DOHH2 (cell line): ENCODE data around the gene UNC5B.

ENCODE experiments used
- H3F3A ChIP-seq: fragments of 200-600 bp; sonication (generic), shearing (Covaris generic); 2 replicates; pipeline ENCODE4 v1.6.0; 2016; ENCODE audit warnings: antibody characterized with exemption, mild to moderate bottlenecking; ENCODE audit not compliant: control insufficient read depth, insufficient read depth
- H3K27ac ChIP-seq: fragments of 200-600 bp; sonication (generic); 2 replicates; pipeline ENCODE4 v1.5.1; 2014; ENCODE audit warnings: low read depth, mild to moderate bottlenecking, low read length, moderate library complexity
- H3K27me3 ChIP-seq: fragments of 200-600 bp; sonication (generic); 2 replicates; pipeline ENCODE4 v1.6.1; 2014; ENCODE audit warnings: mild to moderate bottlenecking, low read length, mixed read lengths; ENCODE audit not compliant: control insufficient read depth
- H3K36me3 ChIP-seq: fragments of 200-600 bp; sonication (generic); 2 replicates; pipeline ENCODE4 v1.6.1; 2014; ENCODE audit warnings: mild to moderate bottlenecking, low read length, moderate library complexity, mixed read lengths; ENCODE audit not compliant: control insufficient read depth
- H3K4me1 ChIP-seq: fragments of 200-600 bp; sonication (generic); 2 replicates; pipeline ENCODE4 v1.6.1; 2014; ENCODE audit warnings: mild to moderate bottlenecking, low read length, mixed read lengths; ENCODE audit not compliant: control insufficient read depth
- H3K4me2 ChIP-seq: fragments of 200-600 bp; sonication (generic); 2 replicates; pipeline ENCODE4 v1.6.0; 2014; ENCODE audit warnings: mild to moderate bottlenecking, low read length, moderate library complexity
- H3K4me3 ChIP-seq: fragments of 200-600 bp; sonication (generic); 2 replicates; pipeline ENCODE4 v1.5.1; 2014; ENCODE audit warnings: mild to moderate bottlenecking, low read length, mixed read lengths
- H3K79me2 ChIP-seq: fragments of 200-600 bp; sonication (generic); 2 replicates; pipeline ENCODE4 v1.6.1; 2014; ENCODE audit warnings: mild to moderate bottlenecking, low read length, mixed read lengths; ENCODE audit not compliant: control insufficient read depth
- H3K9me2 ChIP-seq: fragments of 200-600 bp; sonication (generic); replicated peaks from 2 replicates; pipeline ENCODE4 v1.6.1; 2014; ENCODE audit warnings: mild to moderate bottlenecking, low read length, mixed read lengths; ENCODE audit not compliant: control insufficient read depth
- H3K9me3 ChIP-seq: fragments of 200-600 bp; sonication (generic); 2 replicates; pipeline ENCODE4 v1.6.1; 2014; ENCODE audit warnings: antibody characterized with exemption, low read length, mixed read lengths; ENCODE audit not compliant: control insufficient read depth, insufficient read depth
- H4K20me1 ChIP-seq: fragments of 200-600 bp; sonication (generic); 2 replicates; pipeline ENCODE4 v1.6.0; 2014; ENCODE audit warnings: low read depth, mild to moderate bottlenecking, antibody characterized with exemption, low read length, moderate library complexity; ENCODE audit not compliant: control insufficient read depth, insufficient read depth
- EZH2phosphoT487 ChIP-seq: fragments of 200-600 bp; sonication (generic); IDR thresholded peaks from 2 replicates; pipeline ENCODE4 v1.6.1; 2017; ENCODE audit warnings: borderline replicate concordance, mild to moderate bottlenecking, antibody characterized with exemption, low read length, moderate library complexity, mixed read lengths
- TF ChIP-seq, protein P1 (sequence below): fragments of 200-600 bp; sonication (generic); IDR thresholded peaks from one replicate; pipeline ENCODE4 v1.5.1; 2014; ENCODE audit warnings: antibody characterized with exemption, mild to moderate bottlenecking, low read depth, low read length; ENCODE audit not compliant: poor library complexity, severe bottlenecking

The UNC5B gene

DNA sequence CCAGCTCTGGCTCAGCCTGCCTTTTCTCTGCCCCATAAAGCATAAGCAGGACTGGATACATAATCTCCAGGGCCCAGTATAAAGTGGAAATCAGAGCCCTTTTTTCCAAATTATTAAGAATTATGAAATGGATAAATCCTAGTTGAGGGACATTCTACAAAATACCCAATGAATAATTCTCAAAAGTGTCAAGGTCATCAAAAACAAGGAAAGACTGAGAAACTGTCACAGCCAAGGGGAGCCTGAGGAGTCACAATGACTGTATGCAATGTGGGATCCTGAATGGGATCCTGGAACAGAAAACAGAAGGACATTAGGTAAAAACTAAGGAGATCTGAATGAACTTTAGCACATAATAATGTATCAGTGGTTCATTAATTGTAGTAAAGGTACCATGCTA, 4.8 kb upstream of the UNC5B start:
- TF ChIP-seq EZH2phosphoT487: no peak
- TF ChIP-seq, protein P1, sequence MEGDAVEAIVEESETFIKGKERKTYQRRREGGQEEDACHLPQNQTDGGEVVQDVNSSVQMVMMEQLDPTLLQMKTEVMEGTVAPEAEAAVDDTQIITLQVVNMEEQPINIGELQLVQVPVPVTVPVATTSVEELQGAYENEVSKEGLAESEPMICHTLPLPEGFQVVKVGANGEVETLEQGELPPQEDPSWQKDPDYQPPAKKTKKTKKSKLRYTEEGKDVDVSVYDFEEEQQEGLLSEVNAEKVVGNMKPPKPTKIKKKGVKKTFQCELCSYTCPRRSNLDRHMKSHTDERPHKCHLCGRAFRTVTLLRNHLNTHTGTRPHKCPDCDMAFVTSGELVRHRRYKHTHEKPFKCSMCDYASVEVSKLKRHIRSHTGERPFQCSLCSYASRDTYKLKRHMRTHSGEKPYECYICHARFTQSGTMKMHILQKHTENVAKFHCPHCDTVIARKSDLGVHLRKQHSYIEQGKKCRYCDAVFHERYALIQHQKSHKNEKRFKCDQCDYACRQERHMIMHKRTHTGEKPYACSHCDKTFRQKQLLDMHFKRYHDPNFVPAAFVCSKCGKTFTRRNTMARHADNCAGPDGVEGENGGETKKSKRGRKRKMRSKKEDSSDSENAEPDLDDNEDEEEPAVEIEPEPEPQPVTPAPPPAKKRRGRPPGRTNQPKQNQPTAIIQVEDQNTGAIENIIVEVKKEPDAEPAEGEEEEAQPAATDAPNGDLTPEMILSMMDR: no peak
- no peaks in the 10 kb centered on the region for H3K79me2 ChIP-seq

GRCh38 chr10:71209352-71209715, 3.0 kb upstream of the UNC5B start:
- peaks cover 50% of the 10 kb centered on the region for H3K27me3 ChIP-seq
- no peak overlapping the region for H3K4me3 ChIP-seq
- H3K36me3 ChIP-seq: no peaks in the 10 kb centered on the region
- H3K4me1 ChIP-seq: peaks cover 3% of the 10 kb centered on the region; the same call in 1 of the 2 replicates
- no peak overlapping the region for H3K27ac ChIP-seq
- no peaks in the 10 kb centered on the region for H3F3A ChIP-seq
- H3K9me3 ChIP-seq: no peaks in the 10 kb centered on the region
- H3K9me2 ChIP-seq: no peaks in the 10 kb centered on the region
- TF ChIP-seq, protein P1: no peak
- no peak for TF ChIP-seq EZH2phosphoT487
- H3K79me2 ChIP-seq: no peaks in the 10 kb centered on the region
- H4K20me1 ChIP-seq: 0 out of 2 replicates have a peak, but pooled peaks cover 6% of the 10 kb centered on the region
- no peak overlapping the region for H3K4me2 ChIP-seq

More for the DNA sequence above, 4.8 kb upstream of the UNC5B start:
- H3K9me2 ChIP-seq: no peaks in the 10 kb centered on the region
- H3K27me3 ChIP-seq: peaks cover 44% of the 10 kb centered on the region
- H3K4me2 ChIP-seq: no peak overlapping the region
- no peaks in the 10 kb centered on the region for H3K36me3 ChIP-seq
- no peak overlapping the region for H3K4me3 ChIP-seq
- 0 out of 2 replicates have a peak, but pooled peaks cover 6% of the 10 kb centered on the region for H4K20me1 ChIP-seq
- H3F3A ChIP-seq: no peaks in the 10 kb centered on the region
- peaks cover under 1% of the 10 kb centered on the region; the same call in 1 of the 2 replicates for H3K4me1 ChIP-seq
- no peak overlapping the region for H3K27ac ChIP-seq
- H3K9me3 ChIP-seq: no peaks in the 10 kb centered on the region

DNA sequence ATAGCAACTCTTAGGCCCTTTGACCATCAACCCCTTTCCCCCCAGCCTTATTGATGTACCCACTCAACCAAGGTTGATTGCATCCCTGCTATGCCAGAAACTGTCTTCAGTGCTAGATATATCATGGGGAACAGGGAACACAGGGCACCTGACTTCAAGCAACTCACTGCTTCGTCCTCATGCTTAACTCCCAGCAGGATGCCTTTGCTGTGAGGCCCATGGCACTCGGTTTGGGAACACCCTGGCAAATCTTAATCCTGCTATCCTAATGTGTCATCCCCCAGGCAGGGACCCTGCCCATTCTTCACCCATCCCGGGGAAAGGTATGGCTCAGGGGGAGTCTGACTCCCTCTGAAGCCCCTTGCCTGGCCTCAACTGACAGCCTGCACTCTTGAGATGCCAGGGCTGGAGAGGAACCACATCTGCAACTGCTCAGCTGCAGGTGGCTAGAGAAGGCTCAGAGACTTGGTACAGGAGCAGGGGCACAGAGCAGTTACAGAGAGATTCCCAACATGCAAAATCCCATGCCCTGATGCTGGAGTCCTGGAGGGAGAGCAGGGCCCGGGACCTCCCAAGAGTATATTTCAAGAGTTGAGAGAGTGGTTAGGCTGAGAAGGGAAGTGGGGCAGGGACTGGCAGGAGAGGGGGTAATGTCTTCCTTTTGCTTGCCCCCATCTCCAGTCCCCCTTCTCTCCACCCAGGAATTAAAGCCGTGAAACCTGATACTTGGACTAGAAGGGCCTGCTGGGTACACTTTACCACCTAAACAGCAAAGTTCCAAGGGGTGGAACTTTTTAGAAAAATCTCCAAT, 2.4 kb upstream of the UNC5B start:
- peaks cover 3% of the 10 kb centered on the region; the same call in 1 of the 2 replicates for H3K4me1 ChIP-seq
- H3K4me3 ChIP-seq: no peak overlapping the region
- peaks cover 53% of the 10 kb centered on the region for H3K27me3 ChIP-seq
- no peak for TF ChIP-seq EZH2phosphoT487
- TF ChIP-seq, protein P1: no peak
- no peaks in the 10 kb centered on the region for H3K9me3 ChIP-seq
- H3K9me2 ChIP-seq: no peaks in the 10 kb centered on the region
- no peak overlapping the region for H3K4me2 ChIP-seq
- no peak overlapping the region for H3K27ac ChIP-seq
- no peaks in the 10 kb centered on the region for H3F3A ChIP-seq
- 0 out of 2 replicates have a peak, but pooled peaks cover 6% of the 10 kb centered on the region for H4K20me1 ChIP-seq
- H3K36me3 ChIP-seq: no peaks in the 10 kb centered on the region
- no peaks in the 10 kb centered on the region for H3K79me2 ChIP-seq
